SK-N-SH (cell line): ENCODE data around the gene VCAM1. TPM values are rescaled to one million over a fixed set of nuclear protein-coding genes. Genes with fewer than 3 reads are reported as not detected.
"Not testable (repeated sequence)": the region's sequence is repeated elsewhere in the genome, so short reads cannot be mapped to it uniquely, and the experiment has no call there.

Experiments
- CTCF ChIA-PET: fragments of 300-600, 350-600 bp; formaldehyde crosslinking; extraction: SDS; loops from one replicate; lab custom pipeline; 2021; lab: Yijun Ruan, JAX
- POLR2A ChIA-PET: fragments of 350-600 bp; sonication (Branson Sonifier 250); formaldehyde crosslinking; extraction: SDS; loops from one replicate; lab custom pipeline; 2020; ENCODE audit warnings: antibody characterized with exemption, inconsistent platforms; lab: Yijun Ruan, JAX
- DNase-seq: peaks from one replicate; pipeline ENCODE4 v3.0.0; 2012
- H2AFZ ChIP-seq: fragments of 200-600 bp; sonication (generic); 2 replicates; pipeline ENCODE4 v1.8.1; 2016; ENCODE audit warnings: antibody characterized with exemption, mild to moderate bottlenecking, low read depth
- H3F3A ChIP-seq: fragments of 200-600 bp; sonication (generic); replicated peaks from 2 replicates; pipeline ENCODE3; 2016; ENCODE audit warnings: antibody characterized with exemption, mild to moderate bottlenecking; ENCODE audit not compliant: insufficient read depth
- H3K27ac ChIP-seq, 2 experiments: fragments of 200-500 bp in 1 of 2; fragments of 200-600 bp in 1 of 2; sonication (Bioruptor generic) in 1 of 2; sonication (generic), shearing (Covaris generic) in 1 of 2; 2 replicates each; pipeline versions ENCODE4 v1.5.1 to v1.6.1; 2014 to 2016; ENCODE audit warnings: low read depth in 2 of 2, inconsistent platforms in 1 of 2, low read length in 1 of 2, mild to moderate bottlenecking in 1 of 2, mixed read lengths in 1 of 2
- H3K27me3 ChIP-seq: fragments of 200-600 bp; sonication (generic), shearing (Covaris generic); 2 replicates; pipeline ENCODE4 v1.6.1; 2016; ENCODE audit warnings: mixed run types; ENCODE audit not compliant: insufficient read depth
- H3K36me3 ChIP-seq, 2 experiments: fragments of 200-500 bp in 1 of 2; fragments of 200-600 bp in 1 of 2; sonication (Bioruptor generic) in 1 of 2; sonication (generic) in 1 of 2; replicated peaks in 1 of 2; 2 replicates each; pipeline versions ENCODE3 to v1.5.1; 2014 to 2016; ENCODE audit warnings: low read length in 1 of 2, mild to moderate bottlenecking in 1 of 2; ENCODE audit not compliant: insufficient read depth in 2 of 2, control insufficient read depth in 1 of 2
- H3K4me1 ChIP-seq, 2 experiments: fragments of 200-500 bp in 1 of 2; fragments of 200-600 bp in 1 of 2; sonication (Bioruptor generic) in 1 of 2; sonication (generic), shearing (Covaris generic) in 1 of 2; 2 replicates each; pipeline versions ENCODE4 v1.5.1 to v1.6.1; 2014 to 2016; ENCODE audit warnings: low read depth in 1 of 2, low read length in 1 of 2, mixed run types in 1 of 2; ENCODE audit not compliant: insufficient read depth in 2 of 2, control insufficient read depth in 1 of 2
- H3K4me2 ChIP-seq: fragments of 200-600 bp; sonication (generic), shearing (Covaris generic); 2 replicates; pipeline ENCODE4 v1.6.1; 2017; ENCODE audit warnings: mixed run types
- H3K4me3 ChIP-seq, 2 experiments: fragments of 200-500 bp in 1 of 2; fragments of 200-600 bp in 1 of 2; sonication (Bioruptor generic) in 1 of 2; sonication (generic), shearing (Covaris generic) in 1 of 2; 2 replicates each; pipeline versions ENCODE4 v1.5.1 to v1.8.1; 2014 to 2016; ENCODE audit warnings: low read depth in 2 of 2, inconsistent platforms in 1 of 2, low read length in 1 of 2, mild to moderate bottlenecking in 1 of 2, mixed read lengths in 1 of 2, moderate library complexity in 1 of 2
- H3K79me2 ChIP-seq: fragments of 200-600 bp; sonication (generic); 2 replicates; pipeline ENCODE4 v1.8.1; 2017; ENCODE audit warnings: mild to moderate bottlenecking; ENCODE audit not compliant: insufficient read depth
- H3K9ac ChIP-seq: fragments of 200-600 bp; sonication (generic); 2 replicates; pipeline ENCODE4 v1.6.1; 2017; ENCODE audit warnings: mixed run types
- H3K9me2 ChIP-seq: fragments of 200-600 bp; sonication (generic); 2 replicates; pipeline ENCODE4 v1.6.1; 2017; ENCODE audit warnings: mixed run types
- H3K9me3 ChIP-seq: fragments of 200-600 bp; sonication (generic); 2 replicates; pipeline ENCODE4 v1.6.1; 2017; ENCODE audit warnings: mixed run types, mild to moderate bottlenecking, moderate library complexity
- H4K20me1 ChIP-seq: fragments of 200-600 bp; sonication (generic); 2 replicates; pipeline ENCODE4 v1.6.1; 2017; ENCODE audit warnings: mild to moderate bottlenecking, mixed run types; ENCODE audit not compliant: insufficient read depth
- CHD2 ChIP-seq: fragments of 150-350 bp; IDR thresholded peaks from 2 replicates; pipeline ENCODE4 v1.6.1; 2018; ENCODE audit warnings: low read length; ENCODE audit not compliant: partially characterized antibody
- CTCF ChIP-seq: fragments of 200-600 bp; sonication (generic); IDR thresholded peaks from 2 replicates; pipeline ENCODE4 v1.6.1; 2017; ENCODE audit warnings: antibody characterized with exemption, mild to moderate bottlenecking, moderate library complexity
- EP300 ChIP-seq, 2 experiments: IDR thresholded peaks; 2 replicates each; pipeline versions ENCODE4 v1.4.0 to v1.6.1; 2012; ENCODE audit warnings: borderline replicate concordance in 1 of 2, low read depth in 1 of 2, low read length in 1 of 2
- FOSL2 ChIP-seq: IDR thresholded peaks from 2 replicates; pipeline ENCODE4 v1.4.0; 2012; ENCODE audit warnings: low read depth, mild to moderate bottlenecking, moderate library complexity, borderline replicate concordance
- FOXM1 ChIP-seq: IDR thresholded peaks from 2 replicates; pipeline ENCODE4 v1.4.0; 2012; ENCODE audit warnings: low read depth, mild to moderate bottlenecking
- IRF3 ChIP-seq: fragments of 150-350 bp; IDR thresholded peaks from 2 replicates; pipeline ENCODE4 v1.6.1; 2016; ENCODE audit warnings: mild to moderate bottlenecking, low read depth, low read length
- MXI1 ChIP-seq: IDR thresholded peaks from 2 replicates; pipeline ENCODE4 v1.6.1; 2012; ENCODE audit warnings: mild to moderate bottlenecking, low read depth, low read length, improper control_type of control experiment
- NRF1 ChIP-seq: IDR thresholded peaks from 2 replicates; pipeline ENCODE4 v1.6.1; 2012; ENCODE audit warnings: low read depth, mild to moderate bottlenecking, low read length
- RFX5 ChIP-seq: IDR thresholded peaks from 2 replicates; pipeline ENCODE4 v1.6.1; 2012; ENCODE audit warnings: mild to moderate bottlenecking, improper control_type of control experiment, low read length
- SIN3A ChIP-seq: IDR thresholded peaks from 2 replicates; pipeline ENCODE4 v1.6.1; 2012; ENCODE audit warnings: low read depth, mild to moderate bottlenecking, low read length, moderate library complexity, borderline replicate concordance
- SMC3 ChIP-seq: IDR thresholded peaks from 2 replicates; pipeline ENCODE4 v1.6.1; 2012; ENCODE audit warnings: low read depth, low read length, improper control_type of control experiment
- ZBTB33 ChIP-seq: IDR thresholded peaks from 2 replicates; pipeline ENCODE4 v1.4.0; 2012; ENCODE audit warnings: low read depth, borderline replicate concordance
- WGBS: methylation state at CpG from one replicate; pipeline ENCODE4 v1.1.6; 2017; ENCODE audit warnings: low lambda C conversion rate; 5-methylcytosine and 5-hydroxymethylcytosine counted together
- polyA plus RNA-seq, 3 experiments: library from polyadenylated mRNA; depleted of rRNA; stranded (reverse); fragments of >200 nt; gene quantifications; 2 replicates each; pipeline ENCODE4 v1.2.3, GENCODE V29; 2012

The VCAM1 gene
- polyA plus RNA-seq, 1 of the 3 experiments (the other 2 are of a cell fraction), result 5.0 TPM

GRCh38 chr1:100781728-100782127, 62.2 kb downstream of the VCAM1 start:
- DNase-seq, H3K27me3 ChIP-seq, POLR2A ChIA-PET: not testable (repeated sequence)

GRCh38 chr1:100782473-100783039, 63.0 kb downstream of the VCAM1 start:
- DNase-seq, result no peak
- WGBS, result 35% methylated on average over 1 of the region's 1 CpG
- Histone ChIP-seq H4K20me1 (no peaks in the 10 kb centered on the region), H3K4me1 (no peaks in the 10 kb centered on the region), H3K27me3 (no peaks in the 10 kb centered on the region), H3K9me2 (no peaks in the 10 kb centered on the region), H3K4me3 (no peak overlapping the region), H3F3A (no peaks in the 10 kb centered on the region), H3K79me2 (no peaks in the 10 kb centered on the region), H3K27ac (no peak overlapping the region), H2AFZ (no peak overlapping the region), H3K36me3 (no peaks in the 10 kb centered on the region), H3K4me2 (no peak overlapping the region), H3K9me3 (no peaks in the 10 kb centered on the region), H3K9ac (no peak overlapping the region)
- ChIA-PET CTCF (interaction anchor here (1.2 kb wide), 1 partner anchor 86 kb away, joined by 3 read pairs; no protein-coding TSS in a partner anchor), POLR2A (no interaction called here)
- TF ChIP-seq ZBTB33, result no peak
- TF ChIP-seq FOSL2, result no peak
- no peak for TF ChIP-seq FOXM1
- no peak for TF ChIP-seq SMC3
- no peak for TF ChIP-seq CTCF
- TF ChIP-seq MXI1, result no peak
- TF ChIP-seq NRF1, result no peak
- TF ChIP-seq RFX5, result no peak
- no peak for TF ChIP-seq CHD2
- no peak for TF ChIP-seq IRF3
- TF ChIP-seq EP300 (IDR thresholded peaks at IDR 0.05; ENCODE audit: borderline replicate concordance in 1 of 2, low read depth in 1 of 2, low read length in 1 of 2), result no peak
- no peak for TF ChIP-seq SIN3A

More at GRCh38 chr1:100781728-100782127, 62.2 kb downstream of the VCAM1 start:
- CTCF ChIA-PET, H3K4me2 ChIP-seq, H3K9me2 ChIP-seq, H3K4me3 ChIP-seq, H3F3A ChIP-seq, H3K36me3 ChIP-seq, H4K20me1 ChIP-seq, H3K9me3 ChIP-seq, H3K4me1 ChIP-seq, H3K27ac ChIP-seq, H2AFZ ChIP-seq, H3K9ac ChIP-seq, H3K79me2 ChIP-seq: not testable (repeated sequence)
- 84% methylated on average over 2 of the region's 3 CpGs for WGBS
